Measurements from ENCODE around the gene PUM1.

GRCh38 chr1:30981172-30981571, 84.3 kb downstream of the PUM1 start:
- TF ChIP-seq POLR2A (IDR thresholded peaks at IDR 0.05) = no peak
- no peak for TF ChIP-seq CTCF (IDR thresholded peaks at IDR 0.05)

Measured in right lobe of liver (tissue), 4 donors.